Heart right ventricle (tissue), 16 donors: Measurements from ENCODE around the gene ARMC12. TPM values are rescaled to one million over a fixed set of nuclear protein-coding genes. Genes with fewer than 3 reads are reported as not detected.

Experiments used
- ATAC-seq, 8 donors: fragments of 200-7000 bp; cut with Tn5 transposase; one replicate each; pipeline ENCODE4 v1.9.1; 2020; ENCODE audit warnings: mild to moderate bottlenecking in 8 of 8, moderate library complexity in 8 of 8, moderate number of reproducible peaks in 1 of 8
- DNase-seq, 2 donors: peaks; one replicate each; pipeline ENCODE4 v3.0.0-alpha.2; 2020
- H3K27ac ChIP-seq, 10 donors: fragments of 200-600 bp; sonication (generic) in 2 of 10; one replicate each; pipeline versions ENCODE4 v1.5.0 to v1.8.0; 2020 to 2022; ENCODE audit warnings: mild to moderate bottlenecking in 3 of 10
- H3K27me3 ChIP-seq, 7 donors: fragments of 200-600 bp; one replicate each; pipeline ENCODE4 v1.8.0; 2021 to 2022; ENCODE audit warnings: mild to moderate bottlenecking in 2 of 7
- H3K36me3 ChIP-seq, 9 donors: fragments of 200-600 bp; sonication (generic) in 1 of 9; one replicate each; pipeline versions ENCODE4 v1.5.0 to v1.8.0; 2020 to 2022; ENCODE audit warnings: mild to moderate bottlenecking in 2 of 9
- H3K4me1 ChIP-seq, 9 donors: fragments of 200-600 bp; sonication (generic) in 1 of 9; one replicate each; pipeline versions ENCODE4 v1.5.0 to v1.8.0; 2020 to 2022; ENCODE audit warnings: mild to moderate bottlenecking in 4 of 9
- H3K4me3 ChIP-seq, 10 donors: fragments of 200-600 bp; sonication (generic) in 2 of 10; one replicate each; pipeline versions ENCODE4 v1.5.0 to v1.8.0; 2020 to 2022; ENCODE audit warnings: mild to moderate bottlenecking in 7 of 10, moderate library complexity in 2 of 10
- H3K9me3 ChIP-seq, 11 donors: fragments of 200-600 bp in 10 of 11; sonication (generic) in 2 of 11; one replicate each; pipeline versions ENCODE4 v1.5.0 to v1.8.0; 2013 to 2022; ENCODE audit warnings: mild to moderate bottlenecking in 2 of 11, control low read depth in 1 of 11, moderate library complexity in 1 of 11
- CTCF ChIP-seq, 9 donors: fragments of 200-600 bp; sonication (generic) in 2 of 9; IDR thresholded peaks; one replicate each; pipeline versions ENCODE4 v1.5.0 to v1.8.0; 2021 to 2022; ENCODE audit warnings: antibody characterized with exemption in 9 of 9, mild to moderate bottlenecking in 5 of 9, moderate library complexity in 1 of 9
- WGBS, 2 donors: extraction: QIAGEN DNeasy Blood & Tissue Kit; methylation state at CpG; one replicate each; pipeline ENCODE4 v1.1.7; 2013; ENCODE audit warnings: inconsistent platforms in 1 of 2; 5-methylcytosine and 5-hydroxymethylcytosine counted together
- intact Hi-C, 10 donors: fragments of 100-400 bp; cut with DNase I; formaldehyde crosslinking; loops; one replicate each; pipeline versions ENCODE4 v1.11.1 to v1.14.2; 2022
- polyA plus RNA-seq, 2 donors: library from polyadenylated mRNA; stranded (reverse); fragments of 200-250 nt; gene quantifications; one replicate each; pipeline ENCODE4 v1.2.3, GENCODE V29; 2013
- total RNA-seq, 10 donors: library from RNA; stranded (reverse); fragmentation: NEBNext Ultra II Directional in 3 of 10; extraction: Animal tissue kit (Norgen Biotek cat#: 25700) in 3 of 10; gene quantifications; one replicate each; pipeline versions ENCODE4 v1.2.1 to v1.2.4, GENCODE V29; 2021 to 2023
- donor health status: Arrhythmogenic right ventricular cardiomyopathy.
- donor health status: ischemic (EF 13 %, LVEDD 7.1; RV severe dilation, severe dysfunction).
- donor health status: healthy with polysubstance abuse.
- donor health status: DM: no; HTN: yes; CAD: no.
- donor health status: DM: no; HTN: no; CAD: no.
- donor health status: ischemic (EF 25% LVEDD 6.9; RV normal size, moderate dysfunction).
- donor health status: ischemic (EF 25% LVEDD 5.7; RV mildly dilated, moderate dysfunction).
- donor health status: healthy.
- donor health status: DM: yes; HTN: yes; CAD: no.
- donor health status: Ischemic cardiomyopathy.
- donor health status: ischemic (EF 35%, LVEDD 5.7; RV mildly dilated, moderate dysfunction).
- donor health status: nonischemic (EF 11% LVEDD 7.7; RV severe dilation, severe dysfunction).
- donor health status: DM: yes; HTN: yes; CAD: no.
- donor health status: PGD.
- donor health status: ischemic (EF 29% LVEDD 5.4; RV normal size, mild dysfunction).
- donor health status: nonischemic (EF 23%, LVEDD 6.1; RV moderate dilation, normal function).

Gene ARMC12
- total and polyA plus RNA-seq, 12 donors, result 0.16 to 0.95 (median 0.24) TPM; not detected in 6

- ATAC-seq (no peak), DNase-seq (no peak)
- Histone ChIP-seq H3K9me3 (no peaks in the 10 kb centered on the region), H3K27ac (no peak overlapping the region), H3K27me3 (peaks cover 7 to 62% (median 41%) of the 10 kb centered on the region in 7 donors), H3K4me1 (peaks cover 0 to 10% (median 6%) of the 10 kb centered on the region in 9 donors), H3K4me3 (no peak overlapping the region), H3K36me3 (no peaks in the 10 kb centered on the region)
- WGBS, 2 donors, result 81 to 88% methylated on average over 11 of the region's 11 CpGs
- intact Hi-C loops, result no loop called here
- TF ChIP-seq CTCF (IDR thresholded peaks at IDR 0.05), result no peak
Measured at GRCh38 chr6:35774116-35774794, 37.4 kb downstream of the ARMC12 start.

GRCh38 chr6:35775031-35775430 is 38.2 kb downstream of the ARMC12 start:
- ATAC-seq (no peak), DNase-seq (no peak)
- intact Hi-C loops, result no loop called here
- H3K27ac ChIP-seq, result no peak overlapping the region
- peaks cover 7 to 62% (median 38%) of the 10 kb centered on the region in 7 donors for H3K27me3 ChIP-seq
- H3K4me1 ChIP-seq, result peaks cover 0 to 10% (median 6%) of the 10 kb centered on the region in 9 donors
- TF ChIP-seq CTCF (IDR thresholded peaks at IDR 0.05), result no peak
- no peaks in the 10 kb centered on the region for H3K36me3 ChIP-seq
- 63 to 66% methylated on average over 6 of the region's 6 CpGs for WGBS, 2 donors
- no peaks in the 10 kb centered on the region for H3K9me3 ChIP-seq
- no peak overlapping the region for H3K4me3 ChIP-seq

- Histone ChIP-seq H3K4me1 (peaks cover 0 to 10% (median 6%) of the 10 kb centered on the region in 9 donors), H3K9me3 (no peaks in the 10 kb centered on the region), H3K27me3 (peaks cover 7 to 75% (median 38%) of the 10 kb centered on the region in 7 donors), H3K36me3 (no peaks in the 10 kb centered on the region), H3K4me3 (peak within 1 kb of the TSS; percentile 16 to 56 (median 46)), H3K27ac (no peak within 1 kb of the TSS)
- peak in 1 of 9 donors; percentile 6 for TF ChIP-seq CTCF (IDR thresholded peaks at IDR 0.05)
- intact Hi-C loops, result no loop called here
- DNase-seq, result no peak
- 3% methylated on average over 51 to 56 of the region's 56 CpGs for WGBS, 2 donors
- peak in 2 of 8 donors; percentile 27 for ATAC-seq
Measured at GRCh38 chr6:35776364-35777215, 39.8 kb downstream of the ARMC12 start, which contains the start of gene CLPSL2. Gene CLPSL2 (plus strand): TSS chr6:35776598. CDS start chr6:35776619, 21 bp downstream.

GRCh38 chr6:35777356-35778102 is 40.7 kb downstream of the ARMC12 start:
- no peak for DNase-seq
- TF ChIP-seq CTCF (IDR thresholded peaks at IDR 0.05), result no peak
- Histone ChIP-seq H3K9me3 (no peaks in the 10 kb centered on the region), H3K4me1 (peaks cover 0 to 10% (median 6%) of the 10 kb centered on the region in 9 donors), H3K27me3 (peaks cover 7 to 84% (median 40%) of the 10 kb centered on the region in 7 donors), H3K27ac (no peak overlapping the region), H3K4me3 (no peak overlapping the region), H3K36me3 (no peaks in the 10 kb centered on the region)
- no peak for ATAC-seq
- 86 to 87% methylated on average over 10 of the region's 10 CpGs for WGBS, 2 donors
- intact Hi-C loops, result no loop called here
